BLaER1 treated with 17β-estradiol and CSF1 and Interleukin-3, amounts not matched to agents 10 nM and 100 nM (cell line): ENCODE data around the gene STRA6.
A peak's percentile ranks its signal among the peaks of the same experiment; 100 is the strongest.

Source experiments
- H3K27ac ChIP-seq, 11 experiments: shearing (Covaris generic); formaldehyde crosslinking; 2 replicates each; pipeline ENCODE4 v1.8.1; 2022
- H3K27me3 ChIP-seq, 11 experiments: shearing (Covaris generic); formaldehyde crosslinking; 2 replicates each; pipeline ENCODE4 v1.8.1; 2022
- H3K36me3 ChIP-seq, 11 experiments: shearing (Covaris generic); formaldehyde crosslinking; 2 replicates each; pipeline ENCODE4 v1.8.1; 2022
- H3K4me1 ChIP-seq, 10 experiments: shearing (Covaris generic); formaldehyde crosslinking; 2 replicates each; pipeline ENCODE4 v1.8.1; 2022
- H3K4me2 ChIP-seq, 11 experiments: shearing (Covaris generic); formaldehyde crosslinking; 2 replicates each; pipeline ENCODE4 v1.8.1; 2022
- H3K4me3 ChIP-seq, 10 experiments: shearing (Covaris generic); formaldehyde crosslinking; 2 replicates each; pipeline ENCODE4 v1.8.1; 2022
- H3K9ac ChIP-seq, 11 experiments: shearing (Covaris generic); formaldehyde crosslinking; 2 replicates each; pipeline ENCODE4 v1.8.1; 2022
- H3K9me3 ChIP-seq, 11 experiments: shearing (Covaris generic); formaldehyde crosslinking; replicated peaks in 1 of 11; 2 replicates each; pipeline ENCODE4 v1.8.1; 2022
- H4K20me1 ChIP-seq, 11 experiments: shearing (Covaris generic); formaldehyde crosslinking; 2 replicates each; pipeline ENCODE4 v1.8.1; 2022
- Cebpa-rat ChIP-seq, 11 experiments: shearing (Covaris generic); IDR thresholded peaks; 2 replicates each; pipeline ENCODE4 v1.8.1; 2022

The STRA6 gene

GRCh38 chr15:74156678-74157411 lies 45.7 kb downstream of the STRA6 start:
- no peaks in the 10 kb centered on the region for H3K27me3 ChIP-seq
- H3K27ac ChIP-seq = no peak overlapping the region
- H3K36me3 ChIP-seq = no peaks in the 10 kb centered on the region
- no peaks in the 10 kb centered on the region for H4K20me1 ChIP-seq
- no peaks in the 10 kb centered on the region for H3K9me3 ChIP-seq
- H3K4me2 ChIP-seq = peak overlapping the region; percentile 4 to 75 (median 50)
- no peak overlapping the region for H3K4me3 ChIP-seq
- no peak overlapping the region for H3K9ac ChIP-seq
- H3K4me1 ChIP-seq = peaks cover 15 to 28% (median 20%) of the 10 kb centered on the region in 10 experiments
- TF ChIP-seq Cebpa-rat (IDR thresholded peaks at IDR 0.05) = no peak

GRCh38 chr15:74155766-74156417 lies 46.7 kb downstream of the STRA6 start:
- H3K4me3 ChIP-seq = no peak overlapping the region
- no peaks in the 10 kb centered on the region for H4K20me1 ChIP-seq
- no peak overlapping the region for H3K9ac ChIP-seq
- TF ChIP-seq Cebpa-rat (IDR thresholded peaks at IDR 0.05) = no peak
- no peak overlapping the region for H3K27ac ChIP-seq
- H3K4me2 ChIP-seq = peak overlapping the region in 4 of 11 experiments; percentile 19 to 75 (median 41); a peak in 3 of 22 replicates
- no peaks in the 10 kb centered on the region for H3K36me3 ChIP-seq
- H3K9me3 ChIP-seq = no peaks in the 10 kb centered on the region
- H3K27me3 ChIP-seq = no peaks in the 10 kb centered on the region
- peaks cover 15 to 28% (median 20%) of the 10 kb centered on the region in 10 experiments for H3K4me1 ChIP-seq

- H3K9ac ChIP-seq = no peak overlapping the region
- no peak overlapping the region for H3K27ac ChIP-seq
- peaks cover 7 to 15% (median 9%) of the 10 kb centered on the region in 11 experiments; a peak in 16 of 22 replicates for H3K9me3 ChIP-seq
- H3K4me2 ChIP-seq = no peak overlapping the region
- no peak overlapping the region for H3K4me3 ChIP-seq
- TF ChIP-seq Cebpa-rat (IDR thresholded peaks at IDR 0.05) = no peak
- no peaks in the 10 kb centered on the region for H3K27me3 ChIP-seq
- no peaks in the 10 kb centered on the region for H3K4me1 ChIP-seq
- no peaks in the 10 kb centered on the region for H4K20me1 ChIP-seq
- no peaks in the 10 kb centered on the region for H3K36me3 ChIP-seq
These were observed 55.5 kb downstream of the STRA6 start for GRCh38 chr15:74147051-74147450.

- TF ChIP-seq Cebpa-rat (IDR thresholded peaks at IDR 0.05) = no peak
- Histone ChIP-seq H3K4me1 (no peaks in the 10 kb centered on the region), H3K27me3 (no peaks in the 10 kb centered on the region), H3K36me3 (no peaks in the 10 kb centered on the region), H3K4me2 (no peak overlapping the region), H3K4me3 (no peak overlapping the region), H3K27ac (no peak overlapping the region), H3K9me3 (peaks cover 7 to 15% (median 9%) of the 10 kb centered on the region in 11 experiments; a peak in 16 of 22 replicates), H4K20me1 (no peaks in the 10 kb centered on the region), H3K9ac (no peak overlapping the region)
These were observed 56.2 kb downstream of the STRA6 start for GRCh38 chr15:74146277-74146800.

GRCh38 chr15:74144153-74144775 lies 58.3 kb downstream of the STRA6 start:
- Histone ChIP-seq H3K9me3 (peaks cover 7 to 15% (median 9%) of the 10 kb centered on the region in 11 experiments; a peak in 16 of 22 replicates), H3K9ac (no peak overlapping the region), H3K27ac (no peak overlapping the region), H3K36me3 (no peaks in the 10 kb centered on the region), H4K20me1 (no peaks in the 10 kb centered on the region), H3K4me1 (peaks cover 0 to 10% (median 0%) of the 10 kb centered on the region in 10 experiments; a peak in 4 of 20 replicates), H3K4me3 (no peak overlapping the region), H3K4me2 (no peak overlapping the region), H3K27me3 (no peaks in the 10 kb centered on the region)
- no peak for TF ChIP-seq Cebpa-rat (IDR thresholded peaks at IDR 0.05)

GRCh38 chr15:74141591-74141990 lies 61.0 kb downstream of the STRA6 start:
- H3K4me2 ChIP-seq = no peak overlapping the region
- H3K4me1 ChIP-seq = peaks cover 8 to 23% (median 13%) of the 10 kb centered on the region in 10 experiments
- TF ChIP-seq Cebpa-rat (IDR thresholded peaks at IDR 0.05) = no peak
- no peak overlapping the region for H3K27ac ChIP-seq
- no peak overlapping the region for H3K4me3 ChIP-seq
- H3K27me3 ChIP-seq = peaks cover 0 to 14% (median 0%) of the 10 kb centered on the region in 11 experiments; a peak in 7 of 22 replicates
- no peak overlapping the region for H3K9ac ChIP-seq
- H3K9me3 ChIP-seq = peaks cover 2 to 9% (median 7%) of the 10 kb centered on the region in 11 experiments; a peak in 16 of 22 replicates
- H3K36me3 ChIP-seq = no peaks in the 10 kb centered on the region
- no peaks in the 10 kb centered on the region; a peak in 1 of 22 replicates for H4K20me1 ChIP-seq

GRCh38 chr15:74138642-74139041 lies 63.9 kb downstream of the STRA6 start:
- peaks cover 0 to 7% (median 0%) of the 10 kb centered on the region in 11 experiments; a peak in 2 of 22 replicates for H4K20me1 ChIP-seq
- H3K4me2 ChIP-seq = peak overlapping the region in 3 of 11 experiments; percentile 0 to 21 (median 20); a peak in 1 of 22 replicates
- peaks cover 9 to 39% (median 27%) of the 10 kb centered on the region in 10 experiments for H3K4me1 ChIP-seq
- no peaks in the 10 kb centered on the region for H3K36me3 ChIP-seq
- peaks cover 7 to 15% (median 13%) of the 10 kb centered on the region in 11 experiments; a peak in 21 of 22 replicates for H3K9me3 ChIP-seq
- no peak overlapping the region for H3K27ac ChIP-seq
- no peak for TF ChIP-seq Cebpa-rat (IDR thresholded peaks at IDR 0.05)
- no peak overlapping the region for H3K9ac ChIP-seq
- no peak overlapping the region for H3K4me3 ChIP-seq
- peaks cover 24 to 40% (median 26%) of the 10 kb centered on the region in 11 experiments for H3K27me3 ChIP-seq

- Histone ChIP-seq H3K4me2 (peak overlapping the region in 10 of 11 experiments; percentile 91 to 100 (median 97); a peak in 20 of 22 replicates), H3K4me3 (no peak overlapping the region), H3K36me3 (no peaks in the 10 kb centered on the region), H3K4me1 (peaks cover 9 to 39% (median 27%) of the 10 kb centered on the region in 10 experiments), H3K27ac (peak overlapping the region in 4 of 11 experiments; percentile 28 to 75 (median 58); a peak in 4 of 22 replicates), H3K9ac (peak overlapping the region in 4 of 11 experiments; percentile 74 to 78 (median 76); a peak in 4 of 22 replicates), H4K20me1 (peaks cover 0 to 16% (median 0%) of the 10 kb centered on the region in 11 experiments; a peak in 3 of 22 replicates), H3K9me3 (peaks cover 19 to 26% (median 24%) of the 10 kb centered on the region in 11 experiments; a peak in 21 of 22 replicates), H3K27me3 (peaks cover 36 to 52% (median 37%) of the 10 kb centered on the region in 11 experiments)
- no peak for TF ChIP-seq Cebpa-rat (IDR thresholded peaks at IDR 0.05)
These were observed 65.1 kb downstream of the STRA6 start for GRCh38 chr15:74137537-74137894.
